ENCODE results near the gene VENTX.

DNA sequence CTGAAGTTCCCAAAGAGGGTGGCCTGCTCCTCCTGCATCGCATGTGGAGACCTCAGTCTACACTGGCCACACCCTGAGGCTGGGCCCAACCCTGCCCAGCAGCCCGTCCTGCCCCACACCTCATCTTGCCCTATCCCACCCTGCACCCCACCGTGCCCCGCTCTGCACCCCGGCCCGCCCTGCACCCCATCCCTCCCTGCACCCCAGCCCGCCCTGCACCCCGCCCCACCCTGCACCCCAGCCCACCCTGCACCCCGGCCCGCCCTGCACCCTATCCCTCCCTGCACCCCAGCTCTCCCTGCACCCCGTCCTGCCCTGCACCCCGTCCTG, 14.5 kb downstream of the VENTX start:
- TF ChIP-seq OSR1 (CRISPR knock-in tag; IDR thresholded peaks at IDR 0.05), result no peak
- TF ChIP-seq RARB (CRISPR knock-in tag; IDR thresholded peaks at IDR 0.05), result no peak
- TF ChIP-seq POU6F1 (CRISPR knock-in tag; IDR thresholded peaks at IDR 0.05; ENCODE audit: borderline replicate concordance, low read depth), result no peak
- TF ChIP-seq, protein P1, sequence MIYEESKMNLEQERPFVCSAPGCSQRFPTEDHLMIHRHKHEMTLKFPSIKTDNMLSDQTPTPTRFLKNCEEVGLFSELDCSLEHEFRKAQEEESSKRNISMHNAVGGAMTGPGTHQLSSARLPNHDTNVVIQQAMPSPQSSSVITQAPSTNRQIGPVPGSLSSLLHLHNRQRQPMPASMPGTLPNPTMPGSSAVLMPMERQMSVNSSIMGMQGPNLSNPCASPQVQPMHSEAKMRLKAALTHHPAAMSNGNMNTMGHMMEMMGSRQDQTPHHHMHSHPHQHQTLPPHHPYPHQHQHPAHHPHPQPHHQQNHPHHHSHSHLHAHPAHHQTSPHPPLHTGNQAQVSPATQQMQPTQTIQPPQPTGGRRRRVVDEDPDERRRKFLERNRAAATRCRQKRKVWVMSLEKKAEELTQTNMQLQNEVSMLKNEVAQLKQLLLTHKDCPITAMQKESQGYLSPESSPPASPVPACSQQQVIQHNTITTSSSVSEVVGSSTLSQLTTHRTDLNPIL (CRISPR knock-in tag; IDR thresholded peaks at IDR 0.05; ENCODE audit: low read depth), result no peak
- TF ChIP-seq ARNTL (CRISPR knock-in tag; IDR thresholded peaks at IDR 0.05; ENCODE audit: borderline replicate concordance, low read depth), result no peak
- TF ChIP-seq, protein P2, sequence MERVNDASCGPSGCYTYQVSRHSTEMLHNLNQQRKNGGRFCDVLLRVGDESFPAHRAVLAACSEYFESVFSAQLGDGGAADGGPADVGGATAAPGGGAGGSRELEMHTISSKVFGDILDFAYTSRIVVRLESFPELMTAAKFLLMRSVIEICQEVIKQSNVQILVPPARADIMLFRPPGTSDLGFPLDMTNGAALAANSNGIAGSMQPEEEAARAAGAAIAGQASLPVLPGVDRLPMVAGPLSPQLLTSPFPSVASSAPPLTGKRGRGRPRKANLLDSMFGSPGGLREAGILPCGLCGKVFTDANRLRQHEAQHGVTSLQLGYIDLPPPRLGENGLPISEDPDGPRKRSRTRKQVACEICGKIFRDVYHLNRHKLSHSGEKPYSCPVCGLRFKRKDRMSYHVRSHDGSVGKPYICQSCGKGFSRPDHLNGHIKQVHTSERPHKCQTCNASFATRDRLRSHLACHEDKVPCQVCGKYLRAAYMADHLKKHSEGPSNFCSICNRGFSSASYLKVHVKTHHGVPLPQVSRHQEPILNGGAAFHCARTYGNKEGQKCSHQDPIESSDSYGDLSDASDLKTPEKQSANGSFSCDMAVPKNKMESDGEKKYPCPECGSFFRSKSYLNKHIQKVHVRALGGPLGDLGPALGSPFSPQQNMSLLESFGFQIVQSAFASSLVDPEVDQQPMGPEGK (CRISPR knock-in tag; IDR thresholded peaks at IDR 0.05; ENCODE audit: borderline replicate concordance), result no peak
- no peak for TF ChIP-seq ZNF70 (CRISPR knock-in tag; IDR thresholded peaks at IDR 0.05)
- no peak for TF ChIP-seq TOX (CRISPR knock-in tag; IDR thresholded peaks at IDR 0.05; ENCODE audit: borderline replicate concordance)
- no peak for TF ChIP-seq ISL1 (CRISPR knock-in tag; IDR thresholded peaks at IDR 0.05)
- no peak for TF ChIP-seq SNAI2 (CRISPR knock-in tag; IDR thresholded peaks at IDR 0.05)
- TF ChIP-seq ZNF565 (CRISPR knock-in tag; conservative IDR thresholded peaks at IDR 0.05; ENCODE audit: low read depth), result no peak

Data from SK-N-SH treated with all-trans-retinoic acid at 6 μM for 48 hours (cell line).